VCaP (cell line): ENCODE measurements around the gene CDH13.
A peak's percentile ranks its signal among the peaks of the same experiment; 100 is the strongest.

Experiments used
- H3K27ac ChIP-seq: fragments of 450-650 bp; 2 replicates; pipeline ENCODE4 v1.5.1; 2017
- TF ChIP-seq, protein P1 (sequence below): fragments of 450-650 bp; conservative IDR thresholded peaks from 2 replicates; pipeline ENCODE4 v1.5.1; 2017; ENCODE audit warnings: mild to moderate bottlenecking, moderate library complexity

Gene CDH13

GRCh38 chr16:82634955-82635610 lies 8.3 kb downstream of the CDH13 start:
- TF ChIP-seq, protein P1, sequence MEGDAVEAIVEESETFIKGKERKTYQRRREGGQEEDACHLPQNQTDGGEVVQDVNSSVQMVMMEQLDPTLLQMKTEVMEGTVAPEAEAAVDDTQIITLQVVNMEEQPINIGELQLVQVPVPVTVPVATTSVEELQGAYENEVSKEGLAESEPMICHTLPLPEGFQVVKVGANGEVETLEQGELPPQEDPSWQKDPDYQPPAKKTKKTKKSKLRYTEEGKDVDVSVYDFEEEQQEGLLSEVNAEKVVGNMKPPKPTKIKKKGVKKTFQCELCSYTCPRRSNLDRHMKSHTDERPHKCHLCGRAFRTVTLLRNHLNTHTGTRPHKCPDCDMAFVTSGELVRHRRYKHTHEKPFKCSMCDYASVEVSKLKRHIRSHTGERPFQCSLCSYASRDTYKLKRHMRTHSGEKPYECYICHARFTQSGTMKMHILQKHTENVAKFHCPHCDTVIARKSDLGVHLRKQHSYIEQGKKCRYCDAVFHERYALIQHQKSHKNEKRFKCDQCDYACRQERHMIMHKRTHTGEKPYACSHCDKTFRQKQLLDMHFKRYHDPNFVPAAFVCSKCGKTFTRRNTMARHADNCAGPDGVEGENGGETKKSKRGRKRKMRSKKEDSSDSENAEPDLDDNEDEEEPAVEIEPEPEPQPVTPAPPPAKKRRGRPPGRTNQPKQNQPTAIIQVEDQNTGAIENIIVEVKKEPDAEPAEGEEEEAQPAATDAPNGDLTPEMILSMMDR: no peak
- H3K27ac ChIP-seq: no peak overlapping the region

DNA sequence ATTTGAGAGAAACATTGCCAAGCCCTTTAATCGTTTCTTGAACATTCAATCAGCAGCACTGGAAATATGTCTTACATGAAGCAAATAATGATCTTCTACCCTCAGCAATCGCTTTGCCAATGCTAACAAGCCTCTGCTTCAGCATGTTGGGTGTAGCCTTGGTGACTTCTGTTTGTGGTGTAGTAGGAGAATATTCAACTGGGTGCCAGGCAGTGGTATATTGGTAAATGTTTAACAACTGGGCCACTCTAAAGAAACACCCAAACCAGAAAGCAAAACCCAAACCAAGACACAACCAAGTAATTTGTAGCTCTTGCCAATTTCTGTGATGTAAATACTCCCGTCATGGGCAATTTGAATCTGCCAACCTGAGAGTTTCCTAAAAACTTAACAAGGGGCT lies 9.7 kb downstream of the CDH13 start:
- no peak overlapping the region for H3K27ac ChIP-seq
- TF ChIP-seq, protein P1: no peak

GRCh38 chr16:82636958-82637357 lies 10.2 kb downstream of the CDH13 start:
- TF ChIP-seq, protein P1: no peak
- H3K27ac ChIP-seq: no peak overlapping the region

- TF ChIP-seq, protein P1: no peak
- H3K27ac ChIP-seq: no peak overlapping the region
Measured at GRCh38 chr16:82638095-82638798, 11.5 kb downstream of the CDH13 start.

DNA sequence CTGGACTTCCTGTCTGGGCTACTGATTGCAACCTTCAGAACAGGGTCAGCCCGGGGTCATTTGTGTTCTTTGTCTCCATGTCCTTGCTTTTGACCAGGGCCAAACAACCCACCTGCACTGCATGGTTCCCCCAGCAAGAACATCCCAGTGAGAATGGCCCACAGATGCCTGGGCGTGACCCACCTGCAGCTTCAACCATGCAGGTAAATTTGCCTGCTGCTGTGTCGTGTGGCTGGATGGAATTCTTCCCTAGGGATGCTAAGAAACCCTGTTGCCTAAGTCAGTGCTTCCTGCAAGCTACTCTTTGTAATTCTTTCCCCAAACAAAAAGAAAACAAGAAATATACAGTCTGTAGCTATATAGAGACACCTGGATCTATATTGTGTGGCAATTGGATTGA lies 12.5 kb downstream of the CDH13 start:
- H3K27ac ChIP-seq: no peak overlapping the region

DNA sequence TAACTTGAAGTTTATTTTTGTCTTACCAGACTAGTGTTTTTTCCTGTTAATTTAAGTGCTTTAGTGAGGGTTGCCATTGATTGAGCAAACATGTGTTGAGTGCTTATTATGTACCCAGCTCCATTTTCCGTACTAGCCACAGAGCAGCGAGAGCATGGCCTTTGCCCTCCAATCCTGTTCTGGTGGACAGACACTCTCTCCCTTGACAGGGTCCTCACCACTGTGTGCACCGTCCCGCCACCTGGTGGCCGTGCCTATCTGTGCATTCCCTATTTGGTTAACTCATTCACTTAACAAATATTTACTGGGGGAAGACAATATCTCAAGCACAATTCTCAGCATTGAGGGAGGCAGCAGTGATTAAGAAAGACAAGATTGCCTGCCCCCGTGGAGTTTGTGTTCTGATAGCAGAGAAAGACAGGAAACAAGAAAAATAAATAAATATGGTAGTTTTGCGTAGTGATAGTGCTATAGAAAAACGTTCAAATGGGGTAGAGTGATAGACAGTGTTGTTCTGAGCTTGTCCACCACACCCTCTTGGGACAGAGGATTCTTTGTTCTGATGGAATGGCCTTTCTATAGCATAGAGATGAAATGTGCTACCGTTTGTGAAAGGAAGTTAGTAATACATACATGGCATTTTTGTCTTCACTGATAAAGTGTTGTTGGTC lies 13.0 kb downstream of the CDH13 start:
- no peak overlapping the region for H3K27ac ChIP-seq
- TF ChIP-seq, protein P1: peak; percentile 81

More for the DNA sequence above, 12.5 kb downstream of the CDH13 start:
- TF ChIP-seq, protein P1: no peak

GRCh38 chr16:82641336-82641984 lies 14.7 kb downstream of the CDH13 start:
- TF ChIP-seq, protein P1: peak; percentile 32
- H3K27ac ChIP-seq: no peak overlapping the region
